ENCODE data around the gene ADCYAP1.

Gene ADCYAP1

DNA sequence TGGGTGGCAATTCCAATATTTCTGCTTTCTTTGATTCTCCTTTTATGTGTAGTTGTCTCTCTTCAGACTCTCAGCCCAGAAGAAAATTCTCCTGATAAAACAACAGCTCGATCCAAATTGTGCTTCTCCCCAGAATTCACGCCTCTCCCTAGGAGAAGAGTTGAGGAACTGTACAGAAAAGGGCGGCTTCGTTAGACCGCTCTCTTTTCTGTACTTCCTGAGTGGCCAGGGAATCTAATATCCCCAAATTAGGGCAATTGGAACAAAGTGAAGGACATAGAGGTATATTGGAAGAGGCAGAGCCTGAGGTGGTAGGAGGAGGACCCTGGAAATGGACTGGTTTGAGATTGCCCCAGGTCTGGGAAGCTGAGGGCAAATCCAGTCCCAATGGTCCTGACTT lies 5.6 kb downstream of the ADCYAP1 start:
- DNase-seq: no peak

- DNase-seq: no peak
Observed at GRCh38 chr18:911025-911424, 6.4 kb downstream of the ADCYAP1 start.

- DNase-seq: no peak
Observed at GRCh38 chr18:911486-911885, 6.8 kb downstream of the ADCYAP1 start.

- DNase-seq: no peak
Observed at GRCh38 chr18:916562-916961, 11.9 kb downstream of the ADCYAP1 start.

DNA sequence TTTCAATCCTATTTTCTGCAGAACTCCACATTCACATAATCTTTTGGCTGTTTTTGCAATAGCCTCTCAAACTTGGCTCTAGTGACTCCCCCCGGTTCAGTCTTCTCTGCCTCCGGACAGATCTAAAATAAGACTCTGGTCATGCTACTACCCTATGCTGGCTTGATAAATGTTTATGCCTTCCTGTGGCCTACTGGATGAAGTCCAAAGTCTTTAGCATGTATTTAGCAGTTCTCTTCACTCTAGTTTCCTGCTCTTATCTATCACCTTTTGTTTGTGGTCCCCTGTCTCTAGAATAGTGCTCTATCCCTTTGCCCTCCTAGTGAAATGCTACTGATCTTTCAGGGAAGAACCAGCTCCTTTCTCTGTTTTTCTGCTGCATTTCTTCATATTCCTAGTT lies 14.4 kb downstream of the ADCYAP1 start:
- no peak for DNase-seq

DNA sequence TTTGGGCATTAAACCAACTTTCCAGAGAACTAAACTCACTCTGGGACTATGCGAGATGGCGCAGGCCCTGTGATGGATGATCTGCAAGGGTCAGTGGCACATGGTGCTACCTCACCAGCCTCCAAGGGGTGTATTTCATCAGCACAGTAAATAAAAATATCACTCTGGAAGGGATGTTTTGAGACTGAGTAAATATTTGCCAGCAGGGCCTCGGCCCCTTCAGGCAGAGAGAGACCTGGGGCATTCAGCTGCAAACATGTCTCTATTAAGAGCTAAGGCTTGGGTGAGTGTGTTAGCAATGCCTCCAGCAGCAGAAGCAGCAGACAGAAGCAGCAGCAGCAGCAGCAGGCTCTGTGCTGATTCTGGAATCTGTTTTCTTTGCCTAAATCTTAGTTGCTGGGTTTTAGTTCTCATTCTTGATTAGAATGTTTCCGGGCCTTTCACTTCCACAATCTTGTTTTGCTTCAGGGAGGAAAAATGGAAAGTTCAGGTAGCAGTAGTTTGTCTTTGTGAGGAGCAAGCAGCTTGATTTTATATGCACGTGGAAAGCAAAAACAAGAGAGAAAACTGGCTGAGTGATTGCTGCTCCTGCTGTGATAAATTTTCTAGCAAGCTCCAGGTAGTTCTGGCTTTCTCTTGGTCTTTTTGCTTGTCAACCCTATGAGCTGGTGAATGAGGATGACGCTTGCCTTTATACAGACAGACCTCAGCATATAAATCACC lies 18.6 kb downstream of the ADCYAP1 start:
- DNase-seq: no peak

GRCh38 chr18:924987-925386 lies 20.3 kb downstream of the ADCYAP1 start:
- no peak for DNase-seq

- no peak for DNase-seq
Observed at GRCh38 chr18:926946-927345, 22.3 kb downstream of the ADCYAP1 start.

DNA sequence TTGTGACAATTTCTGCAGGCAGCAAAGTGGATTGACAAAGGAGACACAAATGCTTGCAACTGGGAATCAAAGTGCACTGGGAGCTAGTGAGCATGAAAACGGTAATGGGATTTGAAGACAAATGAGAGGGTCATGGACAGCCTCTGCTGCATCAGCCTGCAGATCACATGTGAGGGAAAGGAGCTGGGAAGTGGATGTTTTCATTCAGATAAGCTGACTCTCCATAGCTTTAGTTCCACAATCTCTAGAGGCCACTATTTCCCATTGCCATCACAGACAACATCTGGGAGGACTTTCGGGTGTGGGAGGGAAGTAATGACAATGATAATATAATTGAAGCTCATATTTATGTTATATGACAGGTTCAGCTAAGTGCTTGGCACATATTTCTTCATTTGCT lies 28.4 kb downstream of the ADCYAP1 start:
- no peak for DNase-seq

DNA sequence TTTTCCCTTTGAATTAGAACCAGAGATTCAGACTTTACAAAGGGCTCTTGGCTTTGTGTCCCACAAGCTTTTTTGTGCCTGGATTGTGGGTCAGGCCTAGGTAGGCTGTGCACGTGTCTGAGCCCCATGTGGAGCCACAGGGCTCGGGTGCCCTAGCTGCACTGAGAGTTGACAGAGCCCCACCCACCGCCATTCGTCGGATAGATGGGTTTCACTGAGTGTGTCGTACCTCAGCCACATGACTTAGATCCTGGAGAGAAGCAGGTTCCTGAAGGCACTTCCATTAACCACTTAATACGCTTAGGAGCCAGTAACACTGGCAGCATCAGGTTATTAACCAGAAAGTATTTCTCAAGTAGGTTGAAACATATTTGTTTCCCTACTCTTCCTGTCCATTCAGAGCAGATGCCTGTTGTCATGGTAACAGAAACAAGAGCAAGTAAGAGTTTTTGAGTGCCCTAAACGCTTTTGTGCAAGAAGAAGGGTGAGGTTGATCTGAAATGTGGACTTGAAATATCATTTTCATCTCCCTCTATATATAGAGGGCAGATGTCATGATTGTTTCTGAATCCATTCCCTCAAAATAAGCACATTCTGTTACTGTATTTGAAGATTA lies 30.0 kb downstream of the ADCYAP1 start:
- DNase-seq: no peak

DNA sequence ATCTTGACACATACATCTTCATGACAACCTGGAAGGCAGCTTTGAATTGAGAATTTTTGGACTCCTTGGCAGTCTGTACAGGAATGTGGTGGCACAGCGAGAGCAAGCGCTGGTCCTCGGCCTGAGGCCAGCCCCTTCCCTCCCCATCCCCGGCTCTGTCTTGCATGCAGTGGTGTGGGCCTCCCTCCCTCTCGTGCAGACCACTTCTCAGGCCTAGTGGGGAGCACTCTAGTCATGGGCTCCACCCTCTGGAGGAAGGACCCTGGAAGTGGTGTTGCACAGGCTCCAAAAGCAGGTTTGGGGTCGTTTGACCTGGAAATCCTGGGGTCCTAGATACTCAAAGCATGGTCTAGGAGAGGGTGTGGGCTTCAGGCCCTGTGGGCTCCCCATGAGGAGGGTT lies 32.3 kb downstream of the ADCYAP1 start:
- no peak for DNase-seq

- DNase-seq: no peak
Observed at GRCh38 chr18:939166-939565, 34.5 kb downstream of the ADCYAP1 start.

- DNase-seq: no peak
Observed at GRCh38 chr18:939958-940357, 35.3 kb downstream of the ADCYAP1 start.

GRCh38 chr18:941331-941730 lies 36.7 kb downstream of the ADCYAP1 start:
- no peak for DNase-seq

DNA sequence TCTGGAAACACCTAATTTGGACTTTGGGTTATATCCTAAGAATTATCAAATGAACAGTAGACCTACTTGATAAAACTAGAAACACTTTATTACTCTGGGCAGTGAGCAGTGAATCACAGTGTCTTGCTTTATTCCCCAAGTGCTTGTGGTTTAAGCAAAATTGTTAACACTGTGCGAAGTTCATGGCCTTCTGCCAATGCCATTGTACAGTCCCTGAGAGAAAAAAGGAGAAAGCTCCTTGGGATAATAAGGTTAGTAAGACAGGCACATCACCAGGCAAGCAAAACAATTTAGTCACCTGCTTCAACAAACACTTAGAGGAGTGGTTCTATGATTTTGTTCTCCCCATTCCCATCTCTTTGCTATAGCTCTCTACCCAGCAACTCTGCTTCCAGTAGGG lies 39.8 kb downstream of the ADCYAP1 start:
- DNase-seq: no peak

- DNase-seq: no peak
Observed at GRCh38 chr18:949724-950631, 45.3 kb downstream of the ADCYAP1 start.

DNA sequence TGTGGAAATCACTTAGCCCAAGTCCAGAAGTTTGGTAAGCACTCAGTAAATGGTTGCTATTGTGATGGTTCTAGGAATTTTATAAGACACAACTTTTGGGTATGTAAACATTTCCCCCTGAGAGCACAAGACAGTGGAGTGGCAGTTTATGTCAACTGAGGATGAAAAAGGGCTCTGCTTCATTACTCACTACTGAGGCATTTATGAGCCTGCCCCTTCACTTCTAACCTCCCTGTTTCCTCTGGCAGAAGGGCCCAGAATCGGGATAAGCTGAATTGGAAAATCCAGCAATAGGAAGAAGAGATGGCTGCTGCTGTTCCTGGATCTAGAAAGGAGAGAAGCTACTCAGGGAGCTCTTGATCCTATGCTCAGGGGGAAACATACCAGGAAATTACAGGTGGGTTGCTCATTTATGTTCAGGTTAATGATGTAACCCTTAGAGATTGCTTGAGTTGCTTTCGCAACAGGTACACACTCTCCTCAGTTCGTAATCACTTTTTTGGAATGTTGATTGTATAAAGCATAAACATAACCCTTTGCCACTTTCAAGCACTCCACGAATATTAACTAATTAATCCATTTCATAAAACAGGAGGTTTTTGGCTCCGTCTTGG lies 46.3 kb downstream of the ADCYAP1 start:
- DNase-seq: no peak

DNA sequence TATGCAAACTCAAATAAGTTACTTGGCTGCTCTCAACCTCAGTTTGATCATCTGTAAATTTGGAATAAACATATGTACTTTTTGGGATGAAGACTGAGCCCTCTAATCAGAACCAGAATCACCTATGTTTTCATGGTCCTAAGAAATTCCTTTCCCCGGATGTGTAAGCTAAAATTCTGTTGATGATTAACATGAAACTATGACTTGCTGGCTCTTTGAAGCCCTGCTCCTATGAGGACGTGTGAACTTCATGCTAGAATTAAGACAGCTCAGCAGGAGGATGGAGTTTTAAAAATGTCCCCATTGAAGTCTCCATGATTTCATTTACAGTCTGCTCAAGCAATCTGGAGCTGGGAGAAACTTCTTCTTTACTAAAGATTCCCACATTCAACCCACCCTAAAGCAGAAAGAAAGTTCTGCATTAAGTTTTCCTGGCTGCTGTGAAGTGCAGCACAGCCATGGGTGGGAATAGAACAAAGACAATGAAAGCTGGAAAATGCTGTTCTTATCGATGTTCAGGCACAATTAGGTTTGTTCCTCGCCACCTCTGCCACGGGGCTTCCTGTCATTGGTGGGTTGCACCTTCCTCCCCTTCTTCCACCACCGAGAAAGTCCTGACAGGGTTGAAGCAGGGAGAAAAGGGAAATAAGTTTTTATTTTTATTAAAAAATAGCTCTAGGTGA lies 50.9 kb downstream of the ADCYAP1 start:
- no peak for DNase-seq

DNA sequence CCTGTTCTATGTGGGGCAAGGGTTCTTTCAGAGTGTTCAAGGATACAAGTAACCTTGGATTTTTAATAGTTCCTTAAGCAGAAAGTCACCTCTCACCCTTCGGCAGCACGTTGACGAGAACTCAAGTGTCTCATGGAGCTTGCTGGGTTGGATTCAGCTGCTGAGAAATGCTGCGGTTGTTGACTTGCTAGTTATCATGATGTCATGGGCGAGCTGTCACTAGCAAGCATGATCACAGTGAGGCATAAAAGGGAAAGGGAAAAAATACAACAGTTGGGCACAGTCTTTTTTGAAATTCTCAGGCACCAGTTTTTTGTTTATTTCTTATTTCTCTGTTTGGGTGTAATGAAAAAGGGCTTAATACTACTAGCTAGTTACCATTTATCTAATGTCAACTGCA lies 53.2 kb downstream of the ADCYAP1 start:
- DNase-seq: no peak

- DNase-seq: no peak
Observed at GRCh38 chr18:959854-960253, 55.2 kb downstream of the ADCYAP1 start.
